ENCODE results near the gene FGFR1OP2. TPM values are rescaled to one million over a fixed set of nuclear protein-coding genes. Genes with fewer than 3 reads are reported as not detected.

The FGFR1OP2 gene
- total RNA-seq, 2 experiments from 2014 or later, result 42.4 to 45.0 TPM

DNA sequence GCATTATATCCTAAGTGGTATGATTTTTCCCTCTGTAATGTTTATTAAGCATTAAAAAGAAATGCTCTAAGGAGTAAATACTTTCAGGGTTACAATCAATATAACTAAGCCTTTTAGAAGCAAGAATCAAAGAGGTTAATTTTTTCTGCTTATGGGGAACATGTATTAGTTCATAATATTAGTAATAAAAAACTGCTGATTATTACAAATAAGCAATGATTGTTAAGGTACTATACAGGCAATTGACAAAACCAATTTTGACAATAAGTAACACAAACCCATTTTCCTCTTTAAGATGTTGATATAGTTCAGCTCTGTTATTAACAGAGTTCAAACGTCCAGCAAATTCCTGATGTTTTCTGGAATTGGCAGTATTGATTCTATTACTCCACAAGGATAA, 32.2 kb upstream of the FGFR1OP2 start:
- no peaks in the 10 kb centered on the region for H3K9me3 ChIP-seq (ENCODE audit: low read length)
- BruUV-seq (replicated peaks), result no TSS peak
- H3K9me2 ChIP-seq (ENCODE audit: insufficient read depth, low read length), result no peaks in the 10 kb centered on the region
- no peak overlapping the region for H3K4me3 ChIP-seq (ENCODE audit: low read depth, low read length, poor library complexity, severe bottlenecking)
- no peaks in the 10 kb centered on the region for H4K20me1 ChIP-seq (ENCODE audit: insufficient read depth, low read length)
- no peak for DNase-seq (ENCODE audit: low spot score)
- no peaks in the 10 kb centered on the region for H3K79me2 ChIP-seq (ENCODE audit: insufficient read depth, low read depth, low read length)
- H3K4me2 ChIP-seq (ENCODE audit: low read length), result no peak overlapping the region
- peaks cover 97% of the 10 kb centered on the region for H3K36me3 ChIP-seq (ENCODE audit: insufficient read depth, low read length)
- TF ChIP-seq, protein P1, sequence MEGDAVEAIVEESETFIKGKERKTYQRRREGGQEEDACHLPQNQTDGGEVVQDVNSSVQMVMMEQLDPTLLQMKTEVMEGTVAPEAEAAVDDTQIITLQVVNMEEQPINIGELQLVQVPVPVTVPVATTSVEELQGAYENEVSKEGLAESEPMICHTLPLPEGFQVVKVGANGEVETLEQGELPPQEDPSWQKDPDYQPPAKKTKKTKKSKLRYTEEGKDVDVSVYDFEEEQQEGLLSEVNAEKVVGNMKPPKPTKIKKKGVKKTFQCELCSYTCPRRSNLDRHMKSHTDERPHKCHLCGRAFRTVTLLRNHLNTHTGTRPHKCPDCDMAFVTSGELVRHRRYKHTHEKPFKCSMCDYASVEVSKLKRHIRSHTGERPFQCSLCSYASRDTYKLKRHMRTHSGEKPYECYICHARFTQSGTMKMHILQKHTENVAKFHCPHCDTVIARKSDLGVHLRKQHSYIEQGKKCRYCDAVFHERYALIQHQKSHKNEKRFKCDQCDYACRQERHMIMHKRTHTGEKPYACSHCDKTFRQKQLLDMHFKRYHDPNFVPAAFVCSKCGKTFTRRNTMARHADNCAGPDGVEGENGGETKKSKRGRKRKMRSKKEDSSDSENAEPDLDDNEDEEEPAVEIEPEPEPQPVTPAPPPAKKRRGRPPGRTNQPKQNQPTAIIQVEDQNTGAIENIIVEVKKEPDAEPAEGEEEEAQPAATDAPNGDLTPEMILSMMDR (conservative IDR thresholded peaks at IDR 0.05; ENCODE audit: low read length), result no peak
- TF ChIP-seq EZH2phosphoT487 (IDR thresholded peaks at IDR 0.05; ENCODE audit: borderline replicate concordance, low read depth, low read length), result no peak
- POLR2A ChIA-PET, result no interaction called here
- no peak overlapping the region for H2AFZ ChIP-seq (ENCODE audit: low read length)
- H3K4me1 ChIP-seq (ENCODE audit: insufficient read depth, low read length, poor library complexity, severe bottlenecking), result peaks cover 8% of the 10 kb centered on the region
- CTCF ChIA-PET (ENCODE audit: unreplicated experiment), result no interaction called here
- H3K27ac ChIP-seq (ENCODE audit: low read depth, low read length, poor library complexity, severe bottlenecking), result no peak overlapping the region
- intact Hi-C loops (cut with micrococcal nuclease; ENCODE audit: unreplicated experiment), result no loop called here

DNA sequence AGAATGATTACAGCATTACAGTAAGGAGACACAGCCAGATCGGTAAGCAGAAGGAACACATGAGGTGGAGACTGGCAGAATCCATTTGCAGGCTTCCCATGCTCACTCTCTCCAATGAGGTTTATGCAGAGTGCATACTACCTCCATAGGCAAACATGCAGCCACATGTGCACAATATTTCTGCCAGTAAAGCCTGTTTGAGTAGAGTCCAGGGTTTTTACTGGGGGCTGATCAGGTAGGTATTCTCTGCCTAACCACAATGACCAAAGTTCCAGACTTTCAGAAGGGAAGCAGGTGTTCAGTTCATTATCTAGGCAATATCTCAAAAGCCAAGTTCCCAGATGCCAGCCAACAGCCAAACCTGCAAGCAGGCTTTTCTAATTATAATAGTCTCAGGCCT, 31.6 kb upstream of the FGFR1OP2 start:
- no peak for TF ChIP-seq EZH2phosphoT487 (IDR thresholded peaks at IDR 0.05; ENCODE audit: borderline replicate concordance, low read depth, low read length)
- TF ChIP-seq, protein P1 (conservative IDR thresholded peaks at IDR 0.05; ENCODE audit: low read length), result no peak
- DNase-seq (ENCODE audit: low spot score), result no peak
- no peak overlapping the region for H3K27ac ChIP-seq (ENCODE audit: low read depth, low read length, poor library complexity, severe bottlenecking)
- intact Hi-C loops (cut with micrococcal nuclease; ENCODE audit: unreplicated experiment), result no loop called here
- POLR2A ChIA-PET, result no interaction called here
- H3K4me1 ChIP-seq (ENCODE audit: insufficient read depth, low read length, poor library complexity, severe bottlenecking), result peaks cover 8% of the 10 kb centered on the region
- CTCF ChIA-PET (ENCODE audit: unreplicated experiment), result no interaction called here
- no peaks in the 10 kb centered on the region for H3K9me2 ChIP-seq (ENCODE audit: insufficient read depth, low read length)
- H2AFZ ChIP-seq (ENCODE audit: low read length), result no peak overlapping the region
- no peak overlapping the region for H3K4me2 ChIP-seq (ENCODE audit: low read length)
- no peaks in the 10 kb centered on the region for H3K79me2 ChIP-seq (ENCODE audit: insufficient read depth, low read depth, low read length)
- H3K36me3 ChIP-seq (ENCODE audit: insufficient read depth, low read length), result peaks cover 98% of the 10 kb centered on the region
- no peak overlapping the region for H3K4me3 ChIP-seq (ENCODE audit: low read depth, low read length, poor library complexity, severe bottlenecking)
- no peaks in the 10 kb centered on the region for H3K9me3 ChIP-seq (ENCODE audit: low read length)
- no peaks in the 10 kb centered on the region for H4K20me1 ChIP-seq (ENCODE audit: insufficient read depth, low read length)
- no TSS peak for BruUV-seq (replicated peaks)

DNA sequence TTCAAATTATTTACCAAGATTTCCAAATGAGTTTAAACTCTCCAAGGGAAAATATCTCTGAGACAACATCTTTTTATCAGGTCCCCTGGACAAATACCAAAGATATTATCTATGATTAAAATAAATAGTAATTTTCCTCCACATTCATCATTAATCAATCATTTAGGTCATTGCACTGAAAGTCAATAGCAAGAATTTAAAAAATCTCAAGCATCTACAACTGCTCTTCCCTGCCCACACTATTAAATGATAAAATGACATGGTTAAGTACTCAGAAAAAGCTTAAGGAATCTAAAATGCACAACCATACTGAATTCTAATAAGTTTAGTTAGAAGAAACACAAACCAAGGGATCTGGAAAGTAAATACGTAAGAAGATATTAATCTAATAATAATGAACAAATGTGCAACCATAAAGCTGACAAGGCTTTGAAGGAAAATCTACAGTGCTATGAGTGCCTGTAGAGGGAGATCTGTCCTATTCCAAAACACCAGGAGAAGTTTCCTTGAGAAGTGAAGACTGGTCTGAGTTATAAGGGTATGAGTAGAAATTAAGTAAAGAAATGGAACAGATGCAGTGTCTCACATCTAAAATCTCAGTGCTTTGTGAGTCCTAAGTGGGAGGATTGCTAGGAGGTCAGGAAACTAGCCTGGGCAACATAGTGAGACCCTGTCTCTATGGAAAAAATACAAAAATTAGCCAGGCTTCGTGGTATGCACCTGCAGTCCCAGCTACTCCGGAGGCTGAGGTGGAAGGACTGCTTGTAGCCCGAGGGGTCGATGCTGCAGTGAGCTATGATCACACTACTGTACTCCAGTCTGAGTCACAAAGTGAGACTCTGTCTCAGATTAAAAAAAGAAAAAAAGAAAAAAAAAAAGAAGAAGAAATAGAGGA, 19.7 kb upstream of the FGFR1OP2 start:
- intact Hi-C loops (cut with micrococcal nuclease; ENCODE audit: unreplicated experiment), result no loop called here
- H3K36me3 ChIP-seq (ENCODE audit: insufficient read depth, low read length), result peaks cover 72% of the 10 kb centered on the region
- POLR2A ChIA-PET, result interaction anchor here (0.6 to 0.7 kb wide), 2 partner anchors 198 to 623 kb away, joined by 3 read pairs; no protein-coding TSS in a partner anchor

More for the DNA sequence above, 19.7 kb upstream of the FGFR1OP2 start:
- DNase-seq (ENCODE audit: low spot score), result no peak
- Histone ChIP-seq H3K27ac (ENCODE audit: low read depth, low read length, poor library complexity, severe bottlenecking) (no peak overlapping the region), H4K20me1 (ENCODE audit: insufficient read depth, low read length) (no peaks in the 10 kb centered on the region), H3K9me3 (ENCODE audit: low read length) (no peaks in the 10 kb centered on the region), H3K4me3 (ENCODE audit: low read depth, low read length, poor library complexity, severe bottlenecking) (no peak overlapping the region), H3K9me2 (ENCODE audit: insufficient read depth, low read length) (no peaks in the 10 kb centered on the region), H3K4me1 (ENCODE audit: insufficient read depth, low read length, poor library complexity, severe bottlenecking) (no peaks in the 10 kb centered on the region), H3K4me2 (ENCODE audit: low read length) (no peak overlapping the region), H3K79me2 (ENCODE audit: insufficient read depth, low read depth, low read length) (no peaks in the 10 kb centered on the region), H2AFZ (ENCODE audit: low read length) (no peak overlapping the region)
- CTCF ChIA-PET (ENCODE audit: unreplicated experiment), result no interaction called here
- no TSS peak for BruUV-seq (replicated peaks)
- TF ChIP-seq, protein P1 (conservative IDR thresholded peaks at IDR 0.05; ENCODE audit: low read length), result no peak
- no peak for TF ChIP-seq EZH2phosphoT487 (IDR thresholded peaks at IDR 0.05; ENCODE audit: borderline replicate concordance, low read depth, low read length)

Data from OCI-LY7 (cell line).